SK-N-SH treated with all-trans-retinoic acid at 6 μM for 48 hours (cell line): Measurements from ENCODE around the gene NEBL.

Source experiments
- ATAC-seq: fragments of 200-7000 bp; cut with Tn5 transposase; 3 replicates; pipeline ENCODE4 v1.9.1; 2020; ENCODE audit warnings: mild to moderate bottlenecking, moderate library complexity
- ARNTL ChIP-seq: fragments of 450-650 bp; formaldehyde crosslinking; IDR thresholded peaks from 2 replicates; pipeline ENCODE4 v1.5.0; 2020; ENCODE audit warnings: low read depth, mild to moderate bottlenecking, moderate library complexity, borderline replicate concordance
- BACH2 ChIP-seq: fragments of 250-450 bp; sonication (Bioruptor Pico); IDR thresholded peaks from 2 replicates; pipeline ENCODE4 v1.9.0; 2021; ENCODE audit warnings: mild to moderate bottlenecking, borderline replicate concordance
- CREB5 ChIP-seq: fragments of 250-450 bp; sonication (Bioruptor Pico); IDR thresholded peaks from 2 replicates; pipeline ENCODE4 v1.5.1; 2020; ENCODE audit warnings: low read depth, mild to moderate bottlenecking, moderate library complexity
- CSDC2 ChIP-seq: fragments of 250-450 bp; sonication (Bioruptor Pico); IDR thresholded peaks from 2 replicates; pipeline ENCODE4 v1.5.0; 2020; ENCODE audit warnings: mild to moderate bottlenecking, moderate library complexity
- CSRNP3 ChIP-seq: fragments of 250-450 bp; sonication (Bioruptor Pico); IDR thresholded peaks from 2 replicates; pipeline ENCODE4 v1.5.1; 2021; ENCODE audit warnings: mild to moderate bottlenecking, moderate library complexity
- ESRRG ChIP-seq: fragments of 250-450 bp; sonication (Bioruptor Pico); IDR thresholded peaks from 2 replicates; pipeline ENCODE4 v1.6.1; 2021; ENCODE audit warnings: mild to moderate bottlenecking
- GLIS3 ChIP-seq: fragments of 250-450 bp; sonication (Bioruptor Pico); IDR thresholded peaks from 2 replicates; pipeline ENCODE4 v1.5.0; 2020; ENCODE audit warnings: mild to moderate bottlenecking, moderate library complexity
- PATZ1 ChIP-seq: fragments of 250-450 bp; sonication (Bioruptor Pico); IDR thresholded peaks from 2 replicates; pipeline ENCODE4 v1.8.0; 2020; ENCODE audit warnings: mild to moderate bottlenecking, moderate library complexity, borderline replicate concordance
- POU6F1 ChIP-seq: fragments of 250-450 bp; sonication (Bioruptor Pico); IDR thresholded peaks from 2 replicates; pipeline ENCODE4 v1.8.0; 2021; ENCODE audit warnings: low read depth, mild to moderate bottlenecking, moderate library complexity, borderline replicate concordance
- PPARA ChIP-seq: fragments of 250-450 bp; sonication (Bioruptor Pico); IDR thresholded peaks from 2 replicates; pipeline ENCODE4 v1.5.0; 2020; ENCODE audit warnings: mild to moderate bottlenecking, borderline replicate concordance
- RARB ChIP-seq: fragments of 250-450 bp; sonication (Bioruptor Pico); IDR thresholded peaks from 2 replicates; pipeline ENCODE4 v1.8.0; 2021; ENCODE audit warnings: mild to moderate bottlenecking, moderate library complexity
- SNAI2 ChIP-seq: fragments of 250-450 bp; sonication (Bioruptor Pico); IDR thresholded peaks from 2 replicates; pipeline ENCODE4 v1.5.0; 2020; ENCODE audit warnings: mild to moderate bottlenecking, moderate library complexity
- TCF4 ChIP-seq: fragments of 250-450 bp; sonication (Bioruptor Pico); IDR thresholded peaks from 2 replicates; pipeline ENCODE4 v1.8.0; 2021; ENCODE audit warnings: mild to moderate bottlenecking, moderate library complexity, borderline replicate concordance
- TOX ChIP-seq: fragments of 250-450 bp; sonication (Bioruptor Pico); IDR thresholded peaks from 2 replicates; pipeline ENCODE4 v1.8.0; 2021; ENCODE audit warnings: mild to moderate bottlenecking, moderate library complexity, borderline replicate concordance
- TSHZ2 ChIP-seq: fragments of 250-450 bp; sonication (Bioruptor Pico); IDR thresholded peaks from 2 replicates; pipeline ENCODE4 v1.5.0; 2020; ENCODE audit warnings: mild to moderate bottlenecking, moderate library complexity
- ZC3H10 ChIP-seq: fragments of 250-450 bp; sonication (Bioruptor Pico); IDR thresholded peaks from 2 replicates; pipeline ENCODE4 v1.5.1; 2021; ENCODE audit warnings: mild to moderate bottlenecking, moderate library complexity
- ZFP30 ChIP-seq: fragments of 450-650 bp; formaldehyde crosslinking; IDR thresholded peaks from 2 replicates; pipeline ENCODE4 v1.5.0; 2022; ENCODE audit warnings: mild to moderate bottlenecking, moderate library complexity
- ZNF565 ChIP-seq: fragments of 450-650 bp; formaldehyde crosslinking; conservative IDR thresholded peaks from 2 replicates; pipeline ENCODE4 v1.5.0; 2020; ENCODE audit warnings: low read depth, mild to moderate bottlenecking, moderate library complexity
- ZNF70 ChIP-seq: fragments of 450-650 bp; formaldehyde crosslinking; IDR thresholded peaks from 2 replicates; pipeline ENCODE4 v1.5.0; 2020; ENCODE audit warnings: mild to moderate bottlenecking, moderate library complexity

Gene NEBL

GRCh38 chr10:20853276-20853675 lies 43.8 kb downstream of the NEBL start:
- TF ChIP-seq ARNTL (CRISPR knock-in tag) (no peak), CREB5 (CRISPR knock-in tag) (no peak), ZFP30 (CRISPR knock-in tag) (no peak), TOX (CRISPR knock-in tag) (no peak), BACH2 (CRISPR knock-in tag) (no peak), ZNF70 (CRISPR knock-in tag) (no peak), TSHZ2 (CRISPR knock-in tag) (no peak), RARB (CRISPR knock-in tag) (no peak), ZC3H10 (no peak), TCF4 (CRISPR knock-in tag) (no peak), ZNF565 (CRISPR knock-in tag) (no peak), CSRNP3 (CRISPR knock-in tag) (no peak)
- no peak for ATAC-seq

- ATAC-seq, result no peak
- TF ChIP-seq PATZ1 (CRISPR knock-in tag), result no peak
- TF ChIP-seq ZNF565 (CRISPR knock-in tag), result no peak
- no peak for TF ChIP-seq ESRRG
- no peak for TF ChIP-seq TOX (CRISPR knock-in tag)
- no peak for TF ChIP-seq ZFP30 (CRISPR knock-in tag)
- no peak for TF ChIP-seq TSHZ2 (CRISPR knock-in tag)
- TF ChIP-seq PPARA (CRISPR knock-in tag), result no peak
- no peak for TF ChIP-seq ZC3H10
- no peak for TF ChIP-seq CSDC2 (CRISPR knock-in tag)
- no peak for TF ChIP-seq CSRNP3 (CRISPR knock-in tag)
- no peak for TF ChIP-seq ZNF70 (CRISPR knock-in tag)
- no peak for TF ChIP-seq POU6F1
- no peak for TF ChIP-seq SNAI2 (CRISPR knock-in tag)
- TF ChIP-seq GLIS3, result no peak
- TF ChIP-seq RARB (CRISPR knock-in tag), result no peak
Measured at GRCh38 chr10:20852303-20852702, 44.8 kb downstream of the NEBL start.
